Fibroblast of villous mesenchyme (primary cell): Measurements from ENCODE around the gene CUL5. TPM values are rescaled to one million over a fixed set of nuclear protein-coding genes. Genes with fewer than 3 reads are reported as not detected.
"Not testable (repeated sequence)": the region's sequence is repeated elsewhere in the genome, so short reads cannot be mapped to it uniquely, and the experiment has no call there.

Experiments
- DNase-seq: peaks from one replicate; pipeline ENCODE4 v3.0.0-alpha.2; 2010; ENCODE audit warnings: low read depth
- H3K4me3 ChIP-seq: 2 replicates; pipeline ENCODE4 v1.5.1; 2011; ENCODE audit warnings: low read depth, mild to moderate bottlenecking, low read length
- CTCF ChIP-seq: IDR thresholded peaks from 2 replicates; pipeline ENCODE4 v1.5.1; 2012; ENCODE audit warnings: low read depth, mild to moderate bottlenecking, low read length; ENCODE audit not compliant: insufficient read depth
- total RNA-seq: library from RNA; depleted of rRNA; stranded (reverse); fragments of >200 nt; gene quantifications from 2 replicates; pipeline ENCODE4 v1.2.3, GENCODE V29; 2012

Gene CUL5
- total RNA-seq, 1 donor, result 61.3 TPM

GRCh38 chr11:108018708-108019107 is 10.0 kb downstream of the CUL5 start:
- no peak for TF ChIP-seq CTCF
- no peak for DNase-seq
- no peak overlapping the region for H3K4me3 ChIP-seq

- no peak overlapping the region for H3K4me3 ChIP-seq
- no peak for TF ChIP-seq CTCF
- DNase-seq, result peak; percentile 62
These were observed 11.3 kb downstream of the CUL5 start for GRCh38 chr11:108019870-108020540.

GRCh38 chr11:108025387-108026080 is 16.8 kb downstream of the CUL5 start:
- no peak for TF ChIP-seq CTCF
- no peak overlapping the region for H3K4me3 ChIP-seq
- DNase-seq, result peak; percentile 79

- DNase-seq, result no peak
- H3K4me3 ChIP-seq, result no peak overlapping the region
- peak; percentile 15 for TF ChIP-seq CTCF
These were observed 18.4 kb downstream of the CUL5 start for GRCh38 chr11:108027057-108027456.

- H3K4me3 ChIP-seq, result not testable (repeated sequence)
These were observed 20.2 kb downstream of the CUL5 start for GRCh38 chr11:108028822-108029441.

GRCh38 chr11:108031604-108032003 is 22.9 kb downstream of the CUL5 start:
- not testable (repeated sequence) for DNase-seq, H3K4me3 ChIP-seq

More at GRCh38 chr11:108028822-108029441, 20.2 kb downstream of the CUL5 start:
- DNase-seq, result not testable (repeated sequence)

GRCh38 chr11:108032800-108033199 is 24.1 kb downstream of the CUL5 start:
- no peak for DNase-seq
- TF ChIP-seq CTCF, result no peak
- no peak overlapping the region for H3K4me3 ChIP-seq
